K562 (cell line): ENCODE results near the gene GRM5. TPM values are rescaled to one million over a fixed set of nuclear protein-coding genes. Genes with fewer than 3 reads are reported as not detected.

Experiments
- ATAC-seq: fragments of 200-7000 bp; cut with Tn5 transposase; 3 replicates; pipeline ENCODE4 v1.9.1; 2020; ENCODE audit warnings: moderate library complexity
- BruUV-seq: library from RNA; stranded (reverse); fragments of 400-500 nt; replicated peaks from 2 replicates; lab custom pipeline; 2021; lab: Mats Ljungman, UMichigan
- CTCF ChIA-PET: fragments of 300-600 bp; formaldehyde crosslinking; extraction: SDS; loops from one replicate; lab custom pipeline; 2021; ENCODE audit warnings: low intra/inter-chr PET ratio; lab: Yijun Ruan, JAX
- POLR2A ChIA-PET: fragments of 300-600, 350-650 bp; sonication (Branson Sonifier 250); formaldehyde crosslinking; extraction: SDS; loops from one replicate; lab custom pipeline; 2021; ENCODE audit warnings: antibody characterized with exemption, inconsistent platforms; lab: Yijun Ruan, JAX
- DNase-seq, 4 experiments: peaks; one replicate each; pipeline versions ENCODE4 v3.0.0 to v3.0.0-alpha.2; 2011 to 2018; ENCODE audit warnings: low spot score in 3 of 4, mixed read lengths in 3 of 4; ENCODE audit errors: extremely low read depth in 1 of 4
- FAIRE-seq: peaks from 2 replicates; lab custom pipeline; 2011; peaks lifted over from hg19 to GRCh38; lab: Jason Lieb, UNC
- H2AFZ ChIP-seq: 2 replicates; pipeline ENCODE4 v1.6.0; 2011; ENCODE audit warnings: low read depth, low read length, control low read depth, inconsistent platforms
- H3K27ac ChIP-seq: fragments of 200-600 bp; 3 replicates; pipeline ENCODE4 v1.8.0; 2011; ENCODE audit warnings: low read depth, mild to moderate bottlenecking, control low read depth, inconsistent platforms, low read length, moderate library complexity, mixed read lengths; ENCODE audit errors: extremely low read depth
- H3K27me3 ChIP-seq, 2 experiments: fragments of 300-600 bp in 1 of 2; 2 replicates in 1 of 2; 3 replicates in 1 of 2; pipeline versions ENCODE4 v1.6.0 to v1.8.0; 2011; ENCODE audit warnings: inconsistent platforms in 2 of 2, low read length in 2 of 2, mild to moderate bottlenecking in 1 of 2, mixed read lengths in 1 of 2, moderate library complexity in 1 of 2; ENCODE audit not compliant: control insufficient read depth in 2 of 2, insufficient read depth in 2 of 2
- H3K36me3 ChIP-seq: fragments of 300-600 bp; 3 replicates; pipeline ENCODE4 v1.8.0; 2011; ENCODE audit warnings: mild to moderate bottlenecking, low read length, inconsistent platforms; ENCODE audit not compliant: control insufficient read depth, insufficient read depth
- H3K4me1 ChIP-seq, 2 experiments: fragments of 200-600 bp in 1 of 2; replicated peaks in 1 of 2; 2 replicates in 1 of 2; 3 replicates in 1 of 2; pipeline versions ENCODE4 v1.5.1 to v1.8.0; 2011; ENCODE audit warnings: inconsistent platforms in 2 of 2, low read length in 2 of 2, mild to moderate bottlenecking in 1 of 2, mixed read lengths in 1 of 2, moderate library complexity in 1 of 2; ENCODE audit not compliant: control insufficient read depth in 2 of 2, insufficient read depth in 2 of 2
- H3K4me2 ChIP-seq: 2 replicates; pipeline ENCODE4 v1.6.1; 2011; ENCODE audit warnings: low read length, control low read depth, inconsistent platforms, mixed read lengths; ENCODE audit not compliant: insufficient read depth
- H3K4me3 ChIP-seq: fragments of 200-600 bp; sonication (generic), shearing (Covaris generic); 2 replicates; pipeline ENCODE4 v1.5.1; 2016; ENCODE audit warnings: control low read depth, inconsistent platforms
- H3K79me2 ChIP-seq: fragments of 200-600 bp; 3 replicates; pipeline ENCODE4 v1.8.0; 2011; ENCODE audit warnings: low read length, inconsistent platforms; ENCODE audit not compliant: control insufficient read depth, insufficient read depth
- H3K9ac ChIP-seq, 2 experiments: 2 replicates each; pipeline versions ENCODE4 v1.6.0 to v1.6.1; 2011; ENCODE audit warnings: low read depth in 2 of 2, low read length in 2 of 2, control low read depth in 1 of 2, inconsistent platforms in 1 of 2, mild to moderate bottlenecking in 1 of 2, mixed read lengths in 1 of 2; ENCODE audit not compliant: insufficient read depth in 1 of 2
- H3K9me1 ChIP-seq: one replicate; pipeline ENCODE4 v1.6.0; 2011; ENCODE audit warnings: inconsistent platforms, mild to moderate bottlenecking, low read length, moderate library complexity; ENCODE audit not compliant: control insufficient read depth, insufficient read depth
- H3K9me3 ChIP-seq: replicated peaks from 2 replicates; pipeline ENCODE4 v1.5.1; 2011; ENCODE audit warnings: low read depth, low read length, inconsistent platforms; ENCODE audit not compliant: control insufficient read depth, insufficient read depth
- H4K20me1 ChIP-seq: replicated peaks from 2 replicates; pipeline ENCODE4 v1.6.1; 2011; ENCODE audit warnings: low read length, inconsistent platforms, mixed read lengths; ENCODE audit not compliant: control insufficient read depth, insufficient read depth
- BMI1 ChIP-seq: fragments of 150-350 bp; IDR thresholded peaks from 2 replicates; pipeline ENCODE4 v1.6.1; 2014; ENCODE audit warnings: low read length
- BRCA1 ChIP-seq, 2 experiments: fragments of 450-650 bp in 1 of 2; sonication (generic) in 1 of 2; formaldehyde crosslinking in 1 of 2; IDR thresholded peaks; 2 replicates each; pipeline versions ENCODE4 v1.5.0 to v1.6.1; 2017 to 2020; ENCODE audit warnings: mild to moderate bottlenecking in 1 of 2, missing genetic modification reagents in 1 of 2
- CSDE1 ChIP-seq, 2 experiments: fragments of 450-650 bp; IDR thresholded peaks; 2 replicates each; pipeline ENCODE4 v1.6.1; 2016; ENCODE audit warnings: mild to moderate bottlenecking in 1 of 2
- MAFK ChIP-seq: IDR thresholded peaks from 2 replicates; pipeline ENCODE4 v1.6.1; 2011; ENCODE audit warnings: low read length, improper control_type of control experiment
- PHF21A ChIP-seq: fragments of 450-650 bp; IDR thresholded peaks from 2 replicates; pipeline ENCODE4 v1.6.1; 2017; ENCODE audit warnings: low read depth, borderline replicate concordance
- STAG1 ChIP-seq: sonication (generic); formaldehyde crosslinking; IDR thresholded peaks from 2 replicates; pipeline ENCODE4 v1.5.0; 2020; ENCODE audit warnings: missing genetic modification reagents, borderline replicate concordance
- WHSC1 ChIP-seq: IDR thresholded peaks from one replicate; pipeline ENCODE4 v1.6.1; 2012; ENCODE audit warnings: low read length, control low read depth, inconsistent platforms
- ZNF175 ChIP-seq: fragments of 200-800 bp; sonication (Bioruptor generic); IDR thresholded peaks from 2 replicates; pipeline ENCODE4 v1.6.1; 2016; ENCODE audit warnings: low read depth, mild to moderate bottlenecking, missing genetic modification characterization, missing compliant biosample characterization
- ZNF445 ChIP-seq: fragments of 250-450 bp; sonication (Bioruptor Pico); IDR thresholded peaks from 2 replicates; pipeline ENCODE4 v1.4.0; 2020; ENCODE audit warnings: low read depth, mild to moderate bottlenecking, moderate library complexity
- ZNF699 ChIP-seq: fragments of 250-450 bp; sonication (Bioruptor Pico); IDR thresholded peaks from 2 replicates; pipeline ENCODE4 v1.8.0; 2021; ENCODE audit warnings: mild to moderate bottlenecking, moderate library complexity; ENCODE audit not compliant: insufficient replicate concordance
- ZNF778 ChIP-seq: fragments of 450-650 bp; formaldehyde crosslinking; IDR thresholded peaks from 2 replicates; pipeline ENCODE4 v1.4.0; 2020; ENCODE audit warnings: mild to moderate bottlenecking, moderate library complexity
- WGBS: fragments of 100-300 bp; shearing (Covaris generic); methylation state at CpG from one replicate; pipeline ENCODE4 v1.1.6; 2016; ENCODE audit warnings: low coverage, mixed read lengths; ENCODE audit not compliant: insufficient coverage; ENCODE audit errors: missing lambda C conversion rate; 5-methylcytosine and 5-hydroxymethylcytosine counted together
- in situ Hi-C: fragments of 300-500 bp; cut with MboI; formaldehyde crosslinking; loops from 4 replicates; pipeline ENCODE4 v1.15.0; 2018; ENCODE audit warnings: inconsistent platforms, mixed read lengths
- intact Hi-C: fragments of 100-400 bp; cut with micrococcal nuclease; formaldehyde crosslinking; loops from 2 replicates; pipeline ENCODE4 v1.14.2; 2022
- polyA plus RNA-seq, 8 experiments: library from polyadenylated mRNA; depleted of rRNA in 4 of 8; stranded (reverse) in 5 of 8; unstranded in 3 of 8; fragments of >200 nt; fragmentation: Nextera tagmentation in 2 of 8; fragmentation: Illumina TruSeq in 1 of 8; extraction: Ambion mirVana in 2 of 8; extraction: Trizol in 1 of 8; gene quantifications; 2 replicates each; pipeline versions ENCODE4 v1.2.1 to v1.2.3, GENCODE V29; 2011 to 2014; ENCODE audit warnings: inconsistent platforms in 1 of 8, missing spikeins in 1 of 8
- total RNA-seq, 7 experiments: library from RNA; depleted of rRNA in 6 of 7; stranded (reverse); fragments of >200 nt in 6 of 7; fragmentation: Illumina TruSeq in 2 of 7; extraction: Trizol in 2 of 7; gene quantifications; 2 replicates each; pipeline versions ENCODE4 v1.2.1 to v1.2.3, GENCODE V29; 2011 to 2021; ENCODE audit warnings: low replicate concordance in 1 of 7
- TF ChIP-seq, protein P1 (sequence below): fragments of 250-450 bp; sonication (Bioruptor Pico); IDR thresholded peaks from 2 replicates; pipeline ENCODE4 v1.9.0; 2021; ENCODE audit warnings: mild to moderate bottlenecking, inconsistent platforms
- TF ChIP-seq, protein P2 (sequence below): sonication (generic); formaldehyde crosslinking; IDR thresholded peaks from 2 replicates; pipeline ENCODE4 v1.8.0; 2022; ENCODE audit warnings: mild to moderate bottlenecking, missing genetic modification reagents

The GRM5 gene
- total and polyA plus RNA-seq, 9 of the 15 experiments (the other 6 are each of a cell fraction or from before 2014, with no cell fraction given), result not detected

- no peak overlapping the region for H3K4me3 ChIP-seq
- H3K79me2 ChIP-seq, result no peaks in the 10 kb centered on the region
- intact Hi-C loops, result no loop called here
- no peaks in the 10 kb centered on the region for H4K20me1 ChIP-seq
- no peaks in the 10 kb centered on the region for H3K9me1 ChIP-seq
- H3K36me3 ChIP-seq, result no peaks in the 10 kb centered on the region
- H3K9ac ChIP-seq, result no peak overlapping the region
- no peak overlapping the region for H2AFZ ChIP-seq
- CTCF ChIA-PET, result no interaction called here
- 0 out of 2 replicates have a peak, but pooled peaks cover 1% of the 10 kb centered on the region for H3K9me3 ChIP-seq
- no peaks in the 10 kb centered on the region for H3K27me3 ChIP-seq
- 0% methylated on average over 4 of the region's 4 CpGs for WGBS
- FAIRE-seq (no peak), DNase-seq (no peak)
- no peak overlapping the region for H3K4me2 ChIP-seq
- TF ChIP-seq WHSC1, result no peak
- TF ChIP-seq, all 486 proteins: peak for 0
- no peaks in the 10 kb centered on the region for H3K4me1 ChIP-seq
- ATAC-seq, result no peak
- in situ Hi-C loops, result no loop called here
- H3K27ac ChIP-seq, result no peak overlapping the region
- no TSS peak for BruUV-seq
- POLR2A ChIA-PET, result no interaction called here
Measured at GRCh38 chr11:88779577-88779976, 286.2 kb downstream of the GRM5 start.

GRCh38 chr11:88770475-88771079 lies 295.2 kb downstream of the GRM5 start:
- no peak for TF ChIP-seq ZNF445 (CRISPR knock-in tag)
- no peak for TF ChIP-seq ZNF778 (CRISPR knock-in tag)
- TF ChIP-seq, protein P1, sequence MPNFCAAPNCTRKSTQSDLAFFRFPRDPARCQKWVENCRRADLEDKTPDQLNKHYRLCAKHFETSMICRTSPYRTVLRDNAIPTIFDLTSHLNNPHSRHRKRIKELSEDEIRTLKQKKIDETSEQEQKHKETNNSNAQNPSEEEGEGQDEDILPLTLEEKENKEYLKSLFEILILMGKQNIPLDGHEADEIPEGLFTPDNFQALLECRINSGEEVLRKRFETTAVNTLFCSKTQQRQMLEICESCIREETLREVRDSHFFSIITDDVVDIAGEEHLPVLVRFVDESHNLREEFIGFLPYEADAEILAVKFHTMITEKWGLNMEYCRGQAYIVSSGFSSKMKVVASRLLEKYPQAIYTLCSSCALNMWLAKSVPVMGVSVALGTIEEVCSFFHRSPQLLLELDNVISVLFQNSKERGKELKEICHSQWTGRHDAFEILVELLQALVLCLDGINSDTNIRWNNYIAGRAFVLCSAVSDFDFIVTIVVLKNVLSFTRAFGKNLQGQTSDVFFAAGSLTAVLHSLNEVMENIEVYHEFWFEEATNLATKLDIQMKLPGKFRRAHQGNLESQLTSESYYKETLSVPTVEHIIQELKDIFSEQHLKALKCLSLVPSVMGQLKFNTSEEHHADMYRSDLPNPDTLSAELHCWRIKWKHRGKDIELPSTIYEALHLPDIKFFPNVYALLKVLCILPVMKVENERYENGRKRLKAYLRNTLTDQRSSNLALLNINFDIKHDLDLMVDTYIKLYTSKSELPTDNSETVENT (CRISPR knock-in tag), result no peak
- TF ChIP-seq STAG1 (CRISPR knock-in tag), result no peak
- TF ChIP-seq BMI1, result no peak
- no peak for TF ChIP-seq ZNF699 (CRISPR knock-in tag)
- no peak for TF ChIP-seq ZNF175
- TF ChIP-seq PHF21A, result no peak
- TF ChIP-seq CSDE1 (IDR thresholded peaks at IDR 0.05), result no peak
- no peak for TF ChIP-seq BRCA1 (IDR thresholded peaks at IDR 0.05)
- TF ChIP-seq BRCA1 (CRISPR knock-in tag; IDR thresholded peaks at IDR 0.05), result no peak
- no peak for TF ChIP-seq MAFK
- TF ChIP-seq, protein P2, sequence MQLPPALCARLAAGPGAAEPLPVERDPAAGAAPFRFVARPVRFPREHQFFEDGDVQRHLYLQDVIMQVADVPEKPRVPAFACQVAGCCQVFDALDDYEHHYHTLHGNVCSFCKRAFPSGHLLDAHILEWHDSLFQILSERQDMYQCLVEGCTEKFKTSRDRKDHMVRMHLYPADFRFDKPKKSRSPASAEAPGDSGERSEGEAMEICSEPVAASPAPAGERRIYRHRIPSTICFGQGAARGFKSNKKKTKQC (CRISPR knock-in tag), result no peak
- FAIRE-seq, result no peak
- CTCF ChIA-PET, result no interaction called here
- in situ Hi-C loops, result no loop called here
- Histone ChIP-seq H3K4me3 (no peak overlapping the region), H2AFZ (no peak overlapping the region), H3K4me2 (no peak overlapping the region), H3K27me3 (no peaks in the 10 kb centered on the region), H3K27ac (no peak overlapping the region), H3K36me3 (no peaks in the 10 kb centered on the region), H3K9me1 (no peaks in the 10 kb centered on the region), H3K9me3 (no peaks in the 10 kb centered on the region), H4K20me1 (no peaks in the 10 kb centered on the region), H3K9ac (no peak overlapping the region), H3K79me2 (no peaks in the 10 kb centered on the region), H3K4me1 (no peaks in the 10 kb centered on the region)
- intact Hi-C loops, result no loop called here
- 0% methylated on average over 3 of the region's 3 CpGs for WGBS
- no peak for DNase-seq
- POLR2A ChIA-PET, result no interaction called here
- ATAC-seq, result no peak
- BruUV-seq, result no TSS peak
